ENCODE measurements around the gene FAM210A. TPM values are rescaled to one million over a fixed set of nuclear protein-coding genes. Genes with fewer than 3 reads are reported as not detected.

Gene FAM210A
- total and polyA plus RNA-seq, 9 of the 15 experiments (the other 6 are each of a cell fraction or from before 2014, with no cell fraction given) = 8.3 to 41.7 (median 19.1) TPM

- TF ChIP-seq SMAD2 (IDR thresholded peaks at IDR 0.05; ENCODE audit: low read depth, low read length) (no peak), SUPT5H (IDR thresholded peaks at IDR 0.05) (no peak), GABPA (tag; conservative IDR thresholded peaks at IDR 0.05; ENCODE audit: low read depth) (no peak), MEF2A (IDR thresholded peaks at IDR 0.05; ENCODE audit: control insufficient read depth, low read depth, low read length) (no peak), SREBF1 (IDR thresholded peaks at IDR 0.05; ENCODE audit: borderline replicate concordance, low read depth, low read length) (no peak), RFX7 (CRISPR knock-in tag; IDR thresholded peaks at IDR 0.05) (no peak)
- TF ChIP-seq, protein P1, sequence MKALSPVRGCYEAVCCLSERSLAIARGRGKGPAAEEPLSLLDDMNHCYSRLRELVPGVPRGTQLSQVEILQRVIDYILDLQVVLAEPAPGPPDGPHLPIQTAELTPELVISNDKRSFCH (CRISPR knock-in tag; IDR thresholded peaks at IDR 0.05) = no peak
- TF ChIP-seq, protein P1 (tag; IDR thresholded peaks at IDR 0.05) = no peak
These were observed 101.0 kb downstream of the FAM210A start (continued) for GRCh38 chr18:13625355-13625754.

GRCh38 chr18:13624563-13625237 is 101.7 kb downstream of the FAM210A start:
- H3K9me1 ChIP-seq (ENCODE audit: control insufficient read depth, insufficient read depth, low read length) = no peaks in the 10 kb centered on the region
- TF ChIP-seq CHD7 (IDR thresholded peaks at IDR 0.05; ENCODE audit: low read depth, low read length) = no peak
- peaks cover 0 to 1% of the 10 kb centered on the region in 2 experiments; a peak in 1 of 5 replicates for H3K4me1 ChIP-seq (replicated peaks in 1 of 2; ENCODE audit: control insufficient read depth in 2 of 2, insufficient read depth in 2 of 2, low read length in 2 of 2)
- H3K27ac ChIP-seq (ENCODE audit: extremely low read depth, low read depth, low read length) = no peak overlapping the region
- ChIA-PET POLR2A (no interaction called here), CTCF (ENCODE audit: low intra/inter-chr PET ratio) (no interaction called here)
- H3K9me3 ChIP-seq (replicated peaks; ENCODE audit: control insufficient read depth, insufficient read depth, low read depth, low read length) = no peaks in the 10 kb centered on the region
- peaks cover 47 to 81% of the 10 kb centered on the region in 2 experiments; a peak in 4 of 5 replicates for H3K27me3 ChIP-seq (ENCODE audit: control insufficient read depth in 2 of 2, insufficient read depth in 2 of 2, low read length in 2 of 2)
- H3K79me2 ChIP-seq (ENCODE audit: control insufficient read depth, insufficient read depth, low read length) = no peaks in the 10 kb centered on the region
- BruUV-seq (replicated peaks) = no TSS peak
- 0% methylated on average over 11 of the region's 11 CpGs for WGBS (ENCODE audit: insufficient coverage, low coverage, missing lambda C conversion rate)
- no peak for DNase-seq (ENCODE audit: extremely low read depth in 1 of 4, low spot score in 3 of 4)
- H2AFZ ChIP-seq (ENCODE audit: low read depth, low read length) = no peak overlapping the region
- no peak overlapping the region for H3K4me3 ChIP-seq
- no peak overlapping the region for H3K4me2 ChIP-seq (ENCODE audit: insufficient read depth, low read length)
- no peaks in the 10 kb centered on the region for H3K36me3 ChIP-seq (ENCODE audit: control insufficient read depth, insufficient read depth, low read length)
- ATAC-seq = no peak
- H4K20me1 ChIP-seq (replicated peaks; ENCODE audit: control insufficient read depth, insufficient read depth, low read length) = no peaks in the 10 kb centered on the region; the same call in 1 of the 2 replicates
- H3K9ac ChIP-seq (ENCODE audit: insufficient read depth in 1 of 2, low read depth in 2 of 2, low read length in 2 of 2) = no peak overlapping the region; a peak in 1 of 4 replicates
- no peak for FAIRE-seq
- intact Hi-C loops (cut with micrococcal nuclease) = no loop called here
- in situ Hi-C loops (cut with MboI) = no loop called here

Measured in K562 (cell line).